K562 (cell line): ENCODE measurements around the gene AQP6. TPM values are rescaled to one million over a fixed set of nuclear protein-coding genes. Genes with fewer than 3 reads are reported as not detected.

Experiments used
- ARNT ChIP-seq, 2 experiments: fragments of 450-650 bp; IDR thresholded peaks; 2 replicates each; pipeline ENCODE4 v1.6.1; 2016; ENCODE audit warnings: mild to moderate bottlenecking in 1 of 2
- BCLAF1 ChIP-seq, 2 experiments: fragments of 450-650 bp in 1 of 2; IDR thresholded peaks; 2 replicates each; pipeline ENCODE4 v1.6.1; 2011 to 2017; ENCODE audit warnings: low read depth in 2 of 2, antibody characterized with exemption in 1 of 2, borderline replicate concordance in 1 of 2, low read length in 1 of 2, mild to moderate bottlenecking in 1 of 2, mixed read lengths in 1 of 2; ENCODE audit not compliant: control insufficient read depth in 1 of 2
- CCNT2 ChIP-seq: IDR thresholded peaks from 2 replicates; pipeline ENCODE4 v1.6.1; 2011; ENCODE audit warnings: borderline replicate concordance, low read depth, mild to moderate bottlenecking, moderate library complexity, mixed read lengths, low read length; ENCODE audit not compliant: insufficient read length; ENCODE audit errors: extremely low read depth
- COPS2 ChIP-seq: fragments of 450-650 bp; conservative IDR thresholded peaks from 2 replicates; pipeline ENCODE4 v1.6.1; 2016; ENCODE audit warnings: mild to moderate bottlenecking, moderate library complexity
- HSF4 ChIP-seq: fragments of 250-450 bp; sonication (Bioruptor Pico); IDR thresholded peaks from 2 replicates; pipeline ENCODE4 v2.1.2; 2022; ENCODE audit warnings: mild to moderate bottlenecking, moderate library complexity, borderline replicate concordance
- NFATC3 ChIP-seq: fragments of 450-650 bp; IDR thresholded peaks from 2 replicates; pipeline ENCODE4 v1.6.1; 2017; ENCODE audit warnings: mild to moderate bottlenecking
- NFXL1 ChIP-seq: fragments of 450-650 bp; formaldehyde crosslinking; IDR thresholded peaks from 2 replicates; pipeline ENCODE4 v1.4.0; 2021; ENCODE audit warnings: mild to moderate bottlenecking
- RBM25 ChIP-seq: fragments of 200-400 bp; formaldehyde crosslinking; IDR thresholded peaks from 2 replicates; pipeline ENCODE4 v1.6.1; 2018; ENCODE audit warnings: low read length, low read depth, moderate library complexity; ENCODE audit not compliant: severe bottlenecking
- SMAD2 ChIP-seq: fragments of 150-350 bp; IDR thresholded peaks from 2 replicates; pipeline ENCODE4 v1.6.1; 2014; ENCODE audit warnings: low read depth, mild to moderate bottlenecking, low read length
- THRAP3 ChIP-seq: fragments of 450-650 bp; IDR thresholded peaks from 2 replicates; pipeline ENCODE4 v1.6.1; 2016; ENCODE audit warnings: mild to moderate bottlenecking, inconsistent platforms, borderline replicate concordance
- ZBTB26 ChIP-seq: fragments of 450-650 bp; formaldehyde crosslinking; IDR thresholded peaks from 2 replicates; pipeline ENCODE4 v1.4.0; 2022; ENCODE audit warnings: missing genetic modification characterization
- ZBTB40 ChIP-seq, 2 experiments: fragments of 450-650 bp in 1 of 2; sonication (generic) in 1 of 2; formaldehyde crosslinking in 1 of 2; IDR thresholded peaks; 2 replicates each; pipeline versions ENCODE4 v1.7.1 to v1.9.0; 2016 to 2022; ENCODE audit warnings: inconsistent platforms in 1 of 2, mild to moderate bottlenecking in 1 of 2, missing genetic modification reagents in 1 of 2
- polyA plus RNA-seq, 8 experiments: library from polyadenylated mRNA; depleted of rRNA in 4 of 8; stranded (reverse) in 5 of 8; unstranded in 3 of 8; fragments of >200 nt; fragmentation: Nextera tagmentation in 2 of 8; fragmentation: Illumina TruSeq in 1 of 8; extraction: Ambion mirVana in 2 of 8; extraction: Trizol in 1 of 8; gene quantifications; 2 replicates each; pipeline versions ENCODE4 v1.2.1 to v1.2.3, GENCODE V29; 2011 to 2014; ENCODE audit warnings: inconsistent platforms in 1 of 8, missing spikeins in 1 of 8
- total RNA-seq, 7 experiments: library from RNA; depleted of rRNA in 6 of 7; stranded (reverse); fragments of >200 nt in 6 of 7; fragmentation: Illumina TruSeq in 2 of 7; extraction: Trizol in 2 of 7; gene quantifications; 2 replicates each; pipeline versions ENCODE4 v1.2.1 to v1.2.3, GENCODE V29; 2011 to 2021; ENCODE audit warnings: low replicate concordance in 1 of 7

AQP6 gene
- total and polyA plus RNA-seq, 9 of the 15 experiments (the other 6 are each of a cell fraction or from before 2014, with no cell fraction given): 0.05 to 0.12 TPM; not detected in 7

GRCh38 chr12:49945394-49946080 is 27.2 kb upstream of the AQP6 start (continued):
- TF ChIP-seq BCLAF1 (IDR thresholded peaks at IDR 0.05; ENCODE audit: borderline replicate concordance in 1 of 2, control insufficient read depth in 1 of 2, low read depth in 2 of 2, low read length in 1 of 2) (no peak), NFATC3 (no peak), THRAP3 (no peak), COPS2 (no peak), ZBTB40 (IDR thresholded peaks at IDR 0.05) (no peak; the same call in 1 of the 2 replicates), ZBTB40 (CRISPR knock-in tag; IDR thresholded peaks at IDR 0.05) (no peak), CCNT2 (no peak), NFXL1 (CRISPR knock-in tag) (no peak), ZBTB26 (CRISPR knock-in tag) (no peak), RBM25 (no peak), ARNT (IDR thresholded peaks at IDR 0.05) (peak in 1 of 2 experiments; percentile 45; a peak in 1 of 4 replicates), SMAD2 (no peak), HSF4 (no peak)
